HEK293 (cell line): ENCODE measurements around the gene USP32.
A peak's percentile ranks its signal among the peaks of the same experiment; 100 is the strongest.

Source experiments
- CTCF ChIA-PET: fragments of 350-600 bp; formaldehyde crosslinking; extraction: SDS; loops from one replicate; lab custom pipeline; 2021; ENCODE audit warnings: antibody characterized with exemption; lab: Yijun Ruan, JAX
- POLR2A ChIA-PET: fragments of 300-600 bp; formaldehyde crosslinking; extraction: SDS; loops from one replicate; lab custom pipeline; 2020; ENCODE audit warnings: antibody characterized with exemption, inconsistent platforms; lab: Yijun Ruan, JAX
- H3K27ac ChIP-seq: fragments of 200-500 bp; sonication (Bioruptor generic); 2 replicates; pipeline ENCODE4 v1.5.1; 2014; ENCODE audit warnings: low read depth, low read length, control low read depth, inconsistent platforms; ENCODE audit errors: extremely low read depth
- H3K36me3 ChIP-seq, 2 experiments: fragments of 200-500 bp in 1 of 2; sonication (Bioruptor generic) in 1 of 2; 1 replicate in 1 of 2; 2 replicates in 1 of 2; pipeline ENCODE4 v1.5.1; 2014 to 2017; ENCODE audit warnings: inconsistent platforms in 2 of 2, low read length in 2 of 2; ENCODE audit not compliant: control insufficient read depth in 2 of 2, insufficient read depth in 1 of 2
- H3K4me1 ChIP-seq: fragments of 200-500 bp; sonication (Bioruptor generic); 2 replicates; pipeline ENCODE4 v1.5.1; 2014; ENCODE audit warnings: mild to moderate bottlenecking, low read length, inconsistent platforms; ENCODE audit not compliant: control insufficient read depth, insufficient read depth
- H3K4me3 ChIP-seq: 2 replicates; pipeline ENCODE4 v1.5.1; 2011; ENCODE audit warnings: low read depth, mild to moderate bottlenecking, control low read depth, low read length, moderate library complexity
- H3K9me3 ChIP-seq: fragments of 200-500 bp; sonication (Bioruptor generic); 2 replicates; pipeline ENCODE4 v1.5.1; 2014; ENCODE audit warnings: low read depth, low read length, inconsistent platforms; ENCODE audit not compliant: control insufficient read depth, insufficient read depth
- HOXC10 ChIP-seq: sonication (generic); formaldehyde crosslinking; IDR thresholded peaks from 2 replicates; pipeline ENCODE4 v1.8.1; 2023; ENCODE audit warnings: mild to moderate bottlenecking, missing genetic modification reagents
- KLF1 ChIP-seq: fragments of 450-650 bp; formaldehyde crosslinking; IDR thresholded peaks from 2 replicates; pipeline ENCODE4 v1.5.1; 2016; ENCODE audit warnings: missing biosample characterization, missing genetic modification characterization
- PRDM1 ChIP-seq: fragments of 450-650 bp; formaldehyde crosslinking; IDR thresholded peaks from 2 replicates; pipeline ENCODE4; 2016; ENCODE audit warnings: missing biosample characterization, missing genetic modification characterization
- PRDM6 ChIP-seq: fragments of 450-650 bp; formaldehyde crosslinking; IDR thresholded peaks from 2 replicates; pipeline ENCODE4 v1.5.1; 2017; ENCODE audit warnings: missing biosample characterization, missing genetic modification characterization
- SCRT1 ChIP-seq: fragments of 450-650 bp; formaldehyde crosslinking; IDR thresholded peaks from 2 replicates; pipeline ENCODE4 v1.5.1; 2016; ENCODE audit warnings: missing biosample characterization, missing genetic modification characterization, borderline replicate concordance
- SP2 ChIP-seq: fragments of 450-650 bp; formaldehyde crosslinking; IDR thresholded peaks from 2 replicates; pipeline ENCODE4 v1.5.1; 2016; ENCODE audit warnings: missing biosample characterization, missing genetic modification characterization
- SP7 ChIP-seq: fragments of 450-650 bp; formaldehyde crosslinking; IDR thresholded peaks from 2 replicates; pipeline ENCODE4 v1.5.1; 2016; ENCODE audit warnings: missing biosample characterization, missing genetic modification characterization
- WT1 ChIP-seq: fragments of 450-650 bp; formaldehyde crosslinking; IDR thresholded peaks from 2 replicates; pipeline ENCODE4 v1.5.1; 2016; ENCODE audit warnings: missing biosample characterization, missing genetic modification characterization
- ZBTB11 ChIP-seq: fragments of 450-650 bp; formaldehyde crosslinking; conservative IDR thresholded peaks from 2 replicates; pipeline ENCODE4 v1.5.1; 2016; ENCODE audit warnings: low read depth, missing biosample characterization, missing genetic modification characterization
- ZBTB48 ChIP-seq: fragments of 450-650 bp; formaldehyde crosslinking; IDR thresholded peaks from 2 replicates; pipeline ENCODE4 v1.5.1; 2016; ENCODE audit warnings: missing biosample characterization, missing genetic modification characterization
- ZFP37 ChIP-seq: fragments of 450-650 bp; formaldehyde crosslinking; IDR thresholded peaks from 2 replicates; pipeline ENCODE4 v1.5.1; 2016; ENCODE audit warnings: missing biosample characterization, missing genetic modification characterization
- ZFP69B ChIP-seq: fragments of 450-650 bp; formaldehyde crosslinking; IDR thresholded peaks from 2 replicates; pipeline ENCODE4 v1.5.1; 2016; ENCODE audit warnings: missing biosample characterization, missing genetic modification characterization
- ZNF140 ChIP-seq: fragments of 450-650 bp; formaldehyde crosslinking; IDR thresholded peaks from 2 replicates; pipeline ENCODE4 v1.5.1; 2016; ENCODE audit warnings: missing biosample characterization, missing genetic modification characterization
- ZNF23 ChIP-seq: fragments of 450-650 bp; formaldehyde crosslinking; IDR thresholded peaks from 2 replicates; pipeline ENCODE4 v1.5.1; 2016; ENCODE audit warnings: missing biosample characterization, missing genetic modification characterization, borderline replicate concordance
- ZNF558 ChIP-seq: fragments of 450-650 bp; formaldehyde crosslinking; IDR thresholded peaks from 2 replicates; pipeline ENCODE4 v1.5.1; 2016; ENCODE audit warnings: missing biosample characterization, missing genetic modification characterization
- ZNF571 ChIP-seq: fragments of 450-650 bp; formaldehyde crosslinking; IDR thresholded peaks from 2 replicates; pipeline ENCODE4 v1.5.0; 2017; ENCODE audit warnings: missing biosample characterization, missing genetic modification characterization
- ZNF585B ChIP-seq: fragments of 450-650 bp; formaldehyde crosslinking; IDR thresholded peaks from 2 replicates; pipeline ENCODE4 v1.5.1; 2016; ENCODE audit warnings: missing biosample characterization, missing genetic modification characterization
- ZNF621 ChIP-seq: fragments of 450-650 bp; formaldehyde crosslinking; IDR thresholded peaks from 2 replicates; pipeline ENCODE4 v1.5.1; 2017; ENCODE audit warnings: missing biosample characterization, missing genetic modification characterization
- ZNF623 ChIP-seq: fragments of 450-650 bp; formaldehyde crosslinking; IDR thresholded peaks from 2 replicates; pipeline ENCODE4 v1.5.1; 2016; ENCODE audit warnings: missing biosample characterization, missing genetic modification characterization
- ZNF747 ChIP-seq: fragments of 450-650 bp; formaldehyde crosslinking; IDR thresholded peaks from 2 replicates; pipeline ENCODE4 v1.5.1; 2016; ENCODE audit warnings: missing biosample characterization, missing genetic modification characterization
- ZSCAN23 ChIP-seq: fragments of 450-650 bp; formaldehyde crosslinking; IDR thresholded peaks from 2 replicates; pipeline ENCODE4 v1.5.1; 2016; ENCODE audit warnings: missing biosample characterization, missing genetic modification characterization
- TF ChIP-seq, protein P1 (sequence below): fragments of 450-650 bp; formaldehyde crosslinking; IDR thresholded peaks from 2 replicates; pipeline ENCODE4 v1.5.1; 2016; ENCODE audit warnings: missing biosample characterization, missing genetic modification characterization, low read depth
- TF ChIP-seq, protein P2 (sequence below): fragments of 450-650 bp; formaldehyde crosslinking; IDR thresholded peaks from 2 replicates; pipeline ENCODE4 v1.5.1; 2017; ENCODE audit warnings: missing biosample characterization, missing genetic modification characterization

Gene USP32

GRCh38 chr17:60168654-60169053 is 223.3 kb downstream of the USP32 start:
- Histone ChIP-seq H3K9me3 (no peaks in the 10 kb centered on the region), H3K4me3 (no peak overlapping the region), H3K36me3 (no peaks in the 10 kb centered on the region), H3K27ac (no peak overlapping the region), H3K4me1 (peaks cover 5% of the 10 kb centered on the region; the same call in 1 of the 2 replicates)
- ChIA-PET POLR2A (no interaction called here), CTCF (no interaction called here)
- peak; percentile 39; the same call in 1 of the 2 replicates for TF ChIP-seq PRDM1 (tag by site-specific recombination)
- no peak for TF ChIP-seq KLF1 (tag by site-specific recombination)

GRCh38 chr17:60167065-60167741 is 224.7 kb downstream of the USP32 start:
- ChIA-PET CTCF (interaction anchor here (0.5 to 1.3 kb wide), 4 partner anchors 9 to 222 kb away, joined by 3 to 4 read pairs (median 4); no protein-coding TSS in a partner anchor), POLR2A (no interaction called here)
- no peaks in the 10 kb centered on the region for H3K36me3 ChIP-seq
- no peaks in the 10 kb centered on the region for H3K4me1 ChIP-seq
- no peak overlapping the region for H3K27ac ChIP-seq
- TF ChIP-seq ZBTB48 (tag by site-specific recombination) = no peak
- no peak for TF ChIP-seq ZNF585B
- TF ChIP-seq PRDM6 (tag by site-specific recombination) = no peak
- TF ChIP-seq ZNF558 (tag by site-specific recombination) = no peak
- no peak for TF ChIP-seq PRDM1 (tag by site-specific recombination)
- no peak for TF ChIP-seq ZFP37
- TF ChIP-seq, protein P1, sequence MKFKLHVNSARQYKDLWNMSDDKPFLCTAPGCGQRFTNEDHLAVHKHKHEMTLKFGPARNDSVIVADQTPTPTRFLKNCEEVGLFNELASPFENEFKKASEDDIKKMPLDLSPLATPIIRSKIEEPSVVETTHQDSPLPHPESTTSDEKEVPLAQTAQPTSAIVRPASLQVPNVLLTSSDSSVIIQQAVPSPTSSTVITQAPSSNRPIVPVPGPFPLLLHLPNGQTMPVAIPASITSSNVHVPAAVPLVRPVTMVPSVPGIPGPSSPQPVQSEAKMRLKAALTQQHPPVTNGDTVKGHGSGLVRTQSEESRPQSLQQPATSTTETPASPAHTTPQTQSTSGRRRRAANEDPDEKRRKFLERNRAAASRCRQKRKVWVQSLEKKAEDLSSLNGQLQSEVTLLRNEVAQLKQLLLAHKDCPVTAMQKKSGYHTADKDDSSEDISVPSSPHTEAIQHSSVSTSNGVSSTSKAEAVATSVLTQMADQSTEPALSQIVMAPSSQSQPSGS (tag by site-specific recombination) = no peak
- no peak for TF ChIP-seq ZNF623 (tag by site-specific recombination)
- no peak for TF ChIP-seq SP7
- no peak overlapping the region for H3K4me3 ChIP-seq
- H3K9me3 ChIP-seq = no peaks in the 10 kb centered on the region

GRCh38 chr17:60165971-60166370 is 226.0 kb downstream of the USP32 start:
- Histone ChIP-seq H3K9me3 (no peaks in the 10 kb centered on the region), H3K36me3 (no peaks in the 10 kb centered on the region), H3K4me3 (no peak overlapping the region), H3K27ac (no peak overlapping the region), H3K4me1 (no peaks in the 10 kb centered on the region)
- CTCF ChIA-PET = interaction anchor here (1.3 kb wide), 1 partner anchor 224 kb away, joined by 4 read pairs; no protein-coding TSS in a partner anchor
- POLR2A ChIA-PET = no interaction called here
- TF ChIP-seq KLF1 (tag by site-specific recombination) = peak; percentile 96
- TF ChIP-seq ZNF140 = no peak
- no peak for TF ChIP-seq HOXC10 (CRISPR knock-in tag)
- 0 out of 2 replicates have a peak, but pooled peaks have one; percentile 14 for TF ChIP-seq WT1
- TF ChIP-seq ZNF621 (tag by site-specific recombination) = no peak
- no peak for TF ChIP-seq SCRT1 (tag by site-specific recombination)
- TF ChIP-seq, protein P2, sequence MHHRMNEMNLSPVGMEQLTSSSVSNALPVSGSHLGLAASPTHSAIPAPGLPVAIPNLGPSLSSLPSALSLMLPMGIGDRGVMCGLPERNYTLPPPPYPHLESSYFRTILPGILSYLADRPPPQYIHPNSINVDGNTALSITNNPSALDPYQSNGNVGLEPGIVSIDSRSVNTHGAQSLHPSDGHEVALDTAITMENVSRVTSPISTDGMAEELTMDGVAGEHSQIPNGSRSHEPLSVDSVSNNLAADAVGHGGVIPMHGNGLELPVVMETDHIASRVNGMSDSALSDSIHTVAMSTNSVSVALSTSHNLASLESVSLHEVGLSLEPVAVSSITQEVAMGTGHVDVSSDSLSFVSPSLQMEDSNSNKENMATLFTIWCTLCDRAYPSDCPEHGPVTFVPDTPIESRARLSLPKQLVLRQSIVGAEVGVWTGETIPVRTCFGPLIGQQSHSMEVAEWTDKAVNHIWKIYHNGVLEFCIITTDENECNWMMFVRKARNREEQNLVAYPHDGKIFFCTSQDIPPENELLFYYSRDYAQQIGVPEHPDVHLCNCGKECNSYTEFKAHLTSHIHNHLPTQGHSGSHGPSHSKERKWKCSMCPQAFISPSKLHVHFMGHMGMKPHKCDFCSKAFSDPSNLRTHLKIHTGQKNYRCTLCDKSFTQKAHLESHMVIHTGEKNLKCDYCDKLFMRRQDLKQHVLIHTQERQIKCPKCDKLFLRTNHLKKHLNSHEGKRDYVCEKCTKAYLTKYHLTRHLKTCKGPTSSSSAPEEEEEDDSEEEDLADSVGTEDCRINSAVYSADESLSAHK (tag by site-specific recombination) = no peak
- TF ChIP-seq ZSCAN23 (tag by site-specific recombination) = no peak
- TF ChIP-seq SP2 = peak; percentile 26; the same call in 1 of the 2 replicates
- TF ChIP-seq ZNF747 (tag by site-specific recombination) = no peak
- TF ChIP-seq ZNF571 = no peak
- TF ChIP-seq ZFP69B = no peak
- no peak for TF ChIP-seq ZNF23 (tag by site-specific recombination)
- TF ChIP-seq ZBTB11 (tag by site-specific recombination) = no peak
